Right lobe of liver (tissue), 6 donors: ENCODE results near the gene TIMMDC1. TPM values are rescaled to one million over a fixed set of nuclear protein-coding genes. Genes with fewer than 3 reads are reported as not detected.

Source experiments
- ATAC-seq, 4 donors: fragments of 200-7000 bp; cut with Tn5 transposase; one replicate each; pipeline ENCODE4 v1.9.1; 2020; ENCODE audit warnings: mild to moderate bottlenecking in 4 of 4, moderate library complexity in 4 of 4
- DNase-seq, 3 donors: peaks; one replicate each; pipeline ENCODE4 v3.0.0-alpha.2; 2020
- H3K27ac ChIP-seq, 3 donors: fragments of 200-600 bp; one replicate each; pipeline ENCODE4 v1.8.0; 2022
- H3K27me3 ChIP-seq, 2 donors: fragments of 200-600 bp; one replicate each; pipeline ENCODE4 v1.8.0; 2022
- H3K36me3 ChIP-seq, 4 donors: fragments of 200-600 bp; sonication (generic) in 1 of 4; one replicate each; pipeline versions ENCODE4 v1.5.1 to v1.8.0; 2017 to 2022; ENCODE audit warnings: control low read depth in 1 of 4
- H3K4me1 ChIP-seq, 4 donors: fragments of 200-600 bp; sonication (generic) in 1 of 4; one replicate each; pipeline versions ENCODE4 v1.5.1 to v1.8.0; 2017 to 2022; ENCODE audit warnings: control low read depth in 1 of 4
- H3K4me3 ChIP-seq, 3 donors: fragments of 200-600 bp; one replicate each; pipeline ENCODE4 v1.8.0; 2022
- H3K9me3 ChIP-seq, 4 donors: fragments of 200-600 bp; sonication (generic) in 1 of 4; one replicate each; pipeline versions ENCODE4 v1.5.1 to v1.8.0; 2017 to 2022; ENCODE audit warnings: control low read depth in 1 of 4
- CTCF ChIP-seq, 4 donors: fragments of 200-600 bp in 3 of 4; fragments of 450-650 bp in 1 of 4; IDR thresholded peaks; one replicate each; pipeline versions ENCODE4 v1.5.1 to v1.8.0; 2016 to 2022; ENCODE audit warnings: antibody characterized with exemption in 4 of 4, mild to moderate bottlenecking in 2 of 4
- POLR2A ChIP-seq: fragments of 450-650 bp; IDR thresholded peaks from one replicate; pipeline ENCODE4 v1.6.1; 2017; ENCODE audit warnings: antibody characterized with exemption, mild to moderate bottlenecking
- WGBS: methylation state at CpG from one replicate; pipeline ENCODE4 v1.1.6; 2018; ENCODE audit warnings: low coverage, low lambda C conversion rate; ENCODE audit not compliant: insufficient coverage; ENCODE audit errors: missing lambda C conversion rate; 5-methylcytosine and 5-hydroxymethylcytosine counted together
- intact Hi-C, 2 donors: fragments of 100-400 bp; cut with DNase I; formaldehyde crosslinking; loops; one replicate each; pipeline versions ENCODE4 v1.11.2 to v1.14.1; 2022
- total RNA-seq, 6 experiments: library from RNA; depleted of rRNA in 2 of 6; stranded (reverse); fragments of >200 nt in 2 of 6; fragmentation: NEBNext Ultra II Directional in 3 of 6; extraction: Animal tissue kit (Norgen Biotek cat#: 25700) in 3 of 6; gene quantifications; one replicate each; pipeline versions ENCODE4 v1.1.0 to v1.2.4, GENCODE V29; 2016 to 2023
- donor health status: DM: no; HTN: yes; CAD: no.
- donor health status: DM: no; HTN: no; CAD: no.
- donor health status: DM: no; HTN: no; CAD: no.
- donor health status: DM: no; HTN: yes; CAD: no.
- donor health status: DM: no; HTN: yes; CAD: no.

Gene TIMMDC1
- total RNA-seq, 6 experiments from 2014 or later, result 16.4 to 63.5 (median 42.8) TPM

- H3K4me1 ChIP-seq, result no peaks in the 10 kb centered on the region
- H3K27me3 ChIP-seq, result no peaks in the 10 kb centered on the region
- TF ChIP-seq POLR2A, result no peak
- peaks cover 0 to 70% (median 21%) of the 10 kb centered on the region in 4 donors for H3K36me3 ChIP-seq
- no peaks in the 10 kb centered on the region for H3K9me3 ChIP-seq
- no peak for DNase-seq
- no peak overlapping the region for H3K4me3 ChIP-seq
- WGBS, result 96% methylated on average over 2 of the region's 2 CpGs
- intact Hi-C loops, result no loop called here
- H3K27ac ChIP-seq, result no peak overlapping the region
- ATAC-seq, result no peak
These were observed 16.3 kb downstream of the TIMMDC1 start for GRCh38 chr3:119514637-119515036.

- Histone ChIP-seq H3K4me1 (no peaks in the 10 kb centered on the region), H3K9me3 (no peaks in the 10 kb centered on the region), H3K27ac (no peak overlapping the region), H3K27me3 (no peaks in the 10 kb centered on the region), H3K4me3 (no peak overlapping the region), H3K36me3 (peaks cover 0 to 73% (median 29%) of the 10 kb centered on the region in 4 donors)
- ATAC-seq (no peak), DNase-seq (no peak)
- WGBS, result 88% methylated on average over 2 of the region's 2 CpGs
- TF ChIP-seq CTCF (IDR thresholded peaks at IDR 0.05) (no peak), POLR2A (no peak)
- intact Hi-C loops, result no loop called here
These were observed 18.8 kb downstream of the TIMMDC1 start for GRCh38 chr3:119517112-119517511.

- intact Hi-C loops, result no loop called here
These were observed 19.7 kb downstream of the TIMMDC1 start for GRCh38 chr3:119518026-119518425.

GRCh38 chr3:119524931-119525662 lies 26.8 kb downstream of the TIMMDC1 start:
- intact Hi-C loops, result no loop called here
- WGBS, result 75% methylated on average over 4 of the region's 4 CpGs
- H3K36me3 ChIP-seq, result peaks cover 0 to 29% (median 14%) of the 10 kb centered on the region in 4 donors

More at GRCh38 chr3:119518026-119518425, 19.7 kb downstream of the TIMMDC1 start:
- no peak overlapping the region for H3K4me3 ChIP-seq
- DNase-seq (no peak), ATAC-seq (no peak)
- peaks cover 0 to 79% (median 29%) of the 10 kb centered on the region in 4 donors for H3K36me3 ChIP-seq
- no peaks in the 10 kb centered on the region for H3K27me3 ChIP-seq
- H3K4me1 ChIP-seq, result no peaks in the 10 kb centered on the region
- H3K9me3 ChIP-seq, result no peaks in the 10 kb centered on the region
- no peak overlapping the region for H3K27ac ChIP-seq
- WGBS, result 100% methylated on average over 1 of the region's 1 CpG
- no peak for TF ChIP-seq CTCF (IDR thresholded peaks at IDR 0.05)
- TF ChIP-seq POLR2A, result no peak

More at GRCh38 chr3:119524931-119525662, 26.8 kb downstream of the TIMMDC1 start:
- TF ChIP-seq CTCF (IDR thresholded peaks at IDR 0.05), result peak in 3 of 4 donors; percentile 23 to 27 (median 27)
- no peak for TF ChIP-seq POLR2A
- Histone ChIP-seq H3K4me3 (no peak overlapping the region), H3K4me1 (no peaks in the 10 kb centered on the region), H3K27ac (no peak overlapping the region), H3K27me3 (no peaks in the 10 kb centered on the region), H3K9me3 (no peaks in the 10 kb centered on the region)
- ATAC-seq (peak in 3 of 4 donors; percentile 36 to 48 (median 45)), DNase-seq (no peak)
